ENCODE results near the gene DST.

DNA sequence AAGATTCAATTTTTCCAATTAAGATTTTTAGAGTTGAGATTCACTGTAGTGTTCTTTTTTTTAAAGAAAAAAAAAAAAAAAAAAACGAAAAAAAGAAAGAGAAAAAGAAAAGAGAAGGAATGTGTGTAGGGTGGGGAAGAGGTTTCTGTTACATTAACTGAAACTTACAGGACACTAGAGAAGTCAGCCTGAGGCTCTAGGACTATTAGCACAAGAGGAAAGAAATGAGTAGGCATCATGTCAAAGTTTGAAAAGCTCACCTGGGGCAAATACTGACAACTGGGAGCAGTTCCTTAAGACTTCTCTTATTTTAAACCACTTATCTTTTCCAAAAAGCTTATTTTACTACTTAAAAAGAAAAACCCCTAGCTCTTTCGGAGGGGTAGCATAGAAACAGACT lies 185.9 kb downstream of the DST start:
- TF ChIP-seq CTCF (IDR thresholded peaks at IDR 0.05; ENCODE audit: low read length) (no peak), EZH2 (IDR thresholded peaks at IDR 0.05; ENCODE audit: borderline replicate concordance, low read length) (no peak)
